HG02943 (cell line): ENCODE data around the gene CORO6.

Experiments used
- ATAC-seq: cut with Tn5 transposase; IDR thresholded peaks from one replicate; pipeline ENCODE4 v1.9.1; 2021; ENCODE audit warnings: mild to moderate bottlenecking, low read depth, moderate library complexity; ENCODE audit not compliant: unreplicated experiment

Gene CORO6

DNA sequence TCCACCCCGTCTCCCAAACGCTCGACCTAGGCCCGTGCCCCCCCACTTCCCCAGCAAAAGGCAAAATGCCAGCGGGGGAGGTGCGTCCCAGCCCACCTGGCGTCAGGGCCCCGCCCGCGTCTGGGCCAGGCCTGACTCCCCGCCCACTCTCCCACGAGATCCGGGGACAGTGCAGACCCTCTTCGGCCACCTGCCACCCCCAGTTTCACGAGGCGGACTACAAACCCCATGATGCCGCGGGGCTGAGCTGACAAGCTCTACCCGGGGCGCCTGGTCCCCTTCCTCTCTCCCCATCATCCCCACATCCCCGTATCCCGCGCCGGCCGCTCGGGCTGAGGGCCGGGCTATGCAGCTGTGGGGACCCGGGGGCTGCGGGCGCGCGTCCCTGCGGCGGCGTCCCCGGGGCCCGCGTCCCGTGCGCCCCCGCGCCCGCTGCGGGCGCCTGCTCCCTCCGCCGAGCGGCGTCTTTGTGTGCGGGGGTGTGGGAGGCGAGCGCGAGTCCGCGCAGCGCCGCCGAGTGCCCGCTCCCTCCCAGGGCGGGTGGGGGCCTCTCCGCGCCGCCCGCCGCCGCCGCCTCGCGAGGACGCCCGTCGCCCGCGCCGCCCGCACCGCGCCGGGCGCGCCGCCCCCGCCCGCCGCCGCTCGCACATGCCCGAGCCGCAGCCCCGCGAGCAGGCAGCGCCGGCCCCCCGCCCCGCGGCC, 29.7 kb downstream of the CORO6 start, which contains the start of gene ANKRD13B:
TSS of gene ANKRD13B (plus strand) at position 283 of the 702 bp plus-strand sequence. CDS start 490 bp downstream, outside the sequence.
- no peak for ATAC-seq

GRCh38 chr17:29591737-29592608, 30.7 kb downstream of the CORO6 start:
- ATAC-seq, result no peak

- ATAC-seq, result no peak
Observed at GRCh38 chr17:29591146-29591736, 31.5 kb downstream of the CORO6 start.

DNA sequence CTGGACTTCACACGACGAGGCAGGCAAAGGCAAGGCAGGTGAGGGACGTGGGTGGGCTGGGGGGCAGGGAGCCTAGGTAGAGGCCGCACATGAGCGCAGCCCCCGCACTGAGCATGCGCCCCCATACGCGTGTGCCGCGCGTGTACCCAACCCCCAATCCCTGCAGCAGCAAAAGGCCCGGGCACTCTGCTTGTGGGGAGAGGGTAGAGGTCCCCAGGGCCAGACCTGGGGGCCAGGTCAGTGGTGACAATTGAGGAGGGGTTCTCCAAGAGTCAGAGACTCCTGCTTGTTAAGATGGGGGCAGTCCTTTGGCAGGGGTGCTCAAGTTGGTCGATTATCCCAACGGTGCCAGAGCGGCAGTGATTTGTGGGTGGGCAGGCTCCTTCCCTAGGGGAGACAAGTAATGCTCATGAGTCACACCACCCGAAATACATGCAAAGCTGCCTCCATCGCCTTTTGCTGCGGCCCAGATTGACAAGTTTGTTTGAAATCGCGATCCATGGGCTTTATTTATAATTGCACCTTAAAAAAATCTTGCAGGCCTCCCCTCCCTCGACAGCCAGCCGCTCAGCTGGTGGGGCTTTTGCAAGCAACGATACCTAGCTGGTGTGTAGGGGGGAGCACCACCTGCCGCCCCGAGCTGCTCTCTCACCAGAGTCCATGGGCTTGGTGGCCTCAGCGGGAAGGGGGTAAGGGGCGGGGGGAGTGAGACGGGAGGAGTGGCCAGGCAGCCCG, 32.1 kb downstream of the CORO6 start:
- ATAC-seq, result no peak

- ATAC-seq, result peak; percentile 38
Observed at GRCh38 chr17:29589524-29590410, 32.9 kb downstream of the CORO6 start, which contains the start of gene GIT1. TSS of gene GIT1 (minus strand) at chr17:29589648. CDS start at chr17:29589378, 270 bp downstream.

DNA sequence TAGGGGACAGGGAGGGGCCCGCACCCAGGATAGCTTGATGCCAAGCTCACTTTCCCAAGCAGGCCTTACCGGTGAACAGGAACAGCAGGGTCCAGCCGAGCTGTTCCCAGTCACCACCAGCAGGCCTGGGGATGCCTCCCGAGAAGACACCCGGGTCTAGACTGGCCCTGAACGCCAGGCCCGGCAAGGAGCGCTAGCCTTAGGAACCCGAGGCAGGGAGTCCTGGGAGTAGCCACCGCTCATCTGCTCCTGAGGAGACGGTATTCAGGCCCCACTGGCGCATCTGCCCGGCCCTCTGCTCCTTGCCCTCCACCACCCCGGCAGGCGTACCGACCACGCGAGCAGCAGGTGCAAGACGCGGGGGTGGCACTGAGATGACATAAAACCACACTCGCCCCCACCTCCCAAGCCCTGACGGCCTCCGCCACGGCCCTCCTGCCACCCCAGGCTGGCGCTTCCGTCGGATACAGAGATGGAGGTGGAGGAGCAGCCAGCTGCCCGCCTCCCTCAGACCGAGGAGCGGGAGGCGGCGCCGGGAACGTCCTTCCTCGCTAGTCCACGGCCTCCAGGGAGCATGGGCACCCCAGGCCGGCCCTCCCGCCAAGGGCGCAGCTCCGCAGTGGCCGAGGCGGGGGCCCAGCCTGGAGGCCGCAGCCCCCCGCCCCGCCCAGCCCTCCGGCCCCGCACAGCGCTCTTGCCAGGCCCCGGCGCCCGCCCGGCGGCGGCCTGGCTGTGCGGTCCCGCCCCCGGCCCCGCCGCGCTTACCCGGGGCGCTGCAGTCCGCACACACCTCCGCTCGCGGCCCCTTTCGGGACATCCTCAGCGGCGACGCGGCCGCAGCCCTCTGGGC, 33.9 kb downstream of the CORO6 start:
- peak; percentile 20 for ATAC-seq

DNA sequence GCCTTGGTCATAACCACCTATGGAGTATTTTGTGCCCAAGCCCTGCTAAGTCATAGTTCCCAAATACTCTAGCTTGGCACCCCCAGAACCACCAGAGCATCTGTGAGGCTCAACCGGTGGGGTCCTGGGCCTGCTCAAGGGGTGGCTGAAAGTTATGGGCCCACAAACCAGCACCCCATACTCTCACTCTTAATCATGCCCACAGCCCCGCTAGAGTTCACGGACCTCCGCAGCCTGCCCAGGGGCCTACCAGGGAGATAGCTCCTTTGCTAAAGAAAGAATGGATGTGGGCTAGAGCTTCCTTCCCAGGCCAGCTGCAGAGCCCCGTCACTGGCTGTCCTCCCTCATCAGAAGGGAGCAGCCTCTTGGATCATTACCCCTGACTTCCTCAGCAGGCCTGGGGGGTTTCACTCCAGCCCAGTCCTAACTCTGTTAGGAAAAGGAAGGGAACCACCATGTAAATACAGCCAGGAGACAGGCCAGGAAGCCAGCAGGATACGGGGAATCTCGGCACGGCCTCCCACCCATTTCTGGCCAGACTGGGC, 34.6 kb downstream of the CORO6 start:
- no peak for ATAC-seq

DNA sequence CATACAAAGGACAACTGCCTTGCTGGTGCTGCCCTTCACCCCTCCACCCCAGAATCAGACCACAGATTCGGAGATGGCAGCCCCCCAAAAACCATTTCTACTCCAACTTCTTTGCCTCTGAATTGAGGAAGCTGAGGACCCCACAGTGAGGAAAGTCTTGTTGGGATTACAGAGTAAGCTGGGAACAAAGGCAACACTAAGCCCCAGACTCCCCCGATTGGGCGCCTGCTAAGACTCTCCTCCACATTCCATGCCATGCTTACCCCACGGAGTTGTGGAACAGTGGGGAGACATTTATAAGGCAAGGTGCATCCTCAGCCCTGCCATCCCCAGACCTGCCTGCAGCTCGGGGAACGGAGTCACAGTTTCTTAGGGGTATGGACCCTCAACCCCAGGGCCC, 35.1 kb downstream of the CORO6 start:
- no peak for ATAC-seq

DNA sequence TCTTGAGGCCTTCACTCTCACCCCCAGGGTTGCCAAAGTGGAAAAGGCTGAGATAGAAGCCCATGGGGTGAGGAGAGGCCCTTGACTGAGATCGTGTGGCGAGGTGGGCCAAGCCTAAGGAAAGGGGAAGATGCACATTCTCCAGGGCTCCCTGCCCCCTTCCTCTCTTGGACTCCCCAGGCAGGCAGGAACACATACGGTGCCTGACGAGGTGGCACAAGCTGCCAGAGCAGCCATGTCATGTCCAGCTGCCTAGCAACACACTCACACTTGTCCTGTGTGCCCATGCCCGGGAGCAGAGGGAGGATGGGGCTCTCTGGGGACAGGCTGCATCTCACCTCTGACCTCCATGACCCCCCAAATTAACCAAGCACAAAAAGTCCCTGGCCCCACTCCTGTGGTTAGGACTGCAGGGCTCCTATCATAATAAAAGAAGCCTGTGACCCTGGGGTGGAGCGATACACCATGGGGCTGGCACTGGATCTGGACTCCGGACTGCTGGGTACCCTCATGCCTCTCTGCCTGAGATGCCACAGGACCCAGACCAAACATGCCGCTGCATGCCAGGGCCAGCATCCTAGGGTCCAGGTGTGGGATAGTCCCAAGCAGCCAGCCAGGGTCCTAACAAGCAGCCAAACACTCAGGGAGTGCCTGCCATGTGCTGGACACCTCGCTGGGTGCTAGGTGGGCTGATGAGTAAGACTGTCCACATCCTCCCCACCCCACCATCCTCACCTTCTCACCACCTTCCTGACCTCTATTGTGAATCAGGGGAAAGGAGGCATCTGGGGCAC, 35.8 kb downstream of the CORO6 start:
- ATAC-seq, result no peak

DNA sequence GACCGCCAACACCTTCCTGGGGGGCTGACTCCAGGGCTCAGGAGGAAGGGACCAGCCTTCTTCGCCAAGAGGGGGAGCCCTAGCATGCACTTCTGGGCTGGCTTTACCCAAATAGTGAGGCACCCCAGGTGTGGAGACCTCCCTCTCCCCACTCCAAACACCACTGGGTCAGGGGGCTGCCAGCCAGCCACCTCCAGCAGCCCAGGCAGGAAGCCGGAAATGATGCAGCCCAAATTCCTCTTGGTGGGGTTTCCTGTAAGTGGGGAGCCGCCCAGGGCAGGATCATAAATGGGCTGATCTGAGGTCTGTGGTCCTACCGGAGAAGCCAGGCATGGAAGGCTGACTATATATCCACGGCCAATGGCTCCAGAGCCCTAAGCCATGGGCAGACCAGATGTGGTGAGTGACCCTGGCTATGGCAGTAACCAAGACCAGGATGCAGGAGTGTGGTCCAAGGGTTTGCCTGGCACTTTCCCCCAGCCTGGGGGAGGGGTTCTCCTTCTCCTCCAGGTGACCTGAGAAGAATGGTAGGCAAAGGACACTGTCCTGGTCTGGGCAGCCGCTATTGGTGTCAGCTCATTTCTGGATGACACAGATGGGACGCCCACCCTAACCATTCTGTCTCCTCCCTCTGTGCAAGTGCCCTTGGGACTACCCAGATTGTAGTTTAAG, 37.5 kb downstream of the CORO6 start:
- ATAC-seq, result no peak

DNA sequence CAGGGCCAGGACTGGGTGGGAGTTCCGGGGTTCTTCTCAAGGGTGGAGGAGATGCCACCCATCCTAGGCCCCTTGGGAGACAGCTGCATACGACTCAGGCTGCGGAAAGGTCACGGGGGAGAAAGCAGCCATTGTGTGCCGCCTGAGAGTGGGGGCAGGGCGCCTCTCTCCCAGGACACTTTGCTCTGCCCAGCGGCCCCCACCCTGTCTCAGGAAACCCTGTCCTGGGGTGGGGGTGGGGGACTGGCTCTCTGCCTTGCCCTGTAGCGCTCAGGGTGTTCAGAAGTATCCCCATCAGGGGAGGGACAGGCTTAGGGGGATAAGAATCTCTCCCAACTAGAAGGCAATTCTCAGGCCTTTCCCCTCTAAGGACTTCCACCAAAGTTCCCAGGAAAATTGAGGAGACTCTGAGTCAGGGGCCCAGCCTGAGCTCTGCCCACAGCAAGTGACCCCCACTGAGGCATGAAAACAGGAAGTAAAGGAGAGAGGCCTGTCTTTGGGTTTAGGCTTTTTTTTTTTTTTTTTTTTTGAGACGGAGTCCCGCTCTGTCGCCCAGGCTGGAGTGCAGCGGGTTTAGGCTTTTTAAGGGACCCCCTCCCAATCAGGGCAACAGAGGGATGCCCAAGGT, 38.1 kb downstream of the CORO6 start:
- ATAC-seq, result no peak

DNA sequence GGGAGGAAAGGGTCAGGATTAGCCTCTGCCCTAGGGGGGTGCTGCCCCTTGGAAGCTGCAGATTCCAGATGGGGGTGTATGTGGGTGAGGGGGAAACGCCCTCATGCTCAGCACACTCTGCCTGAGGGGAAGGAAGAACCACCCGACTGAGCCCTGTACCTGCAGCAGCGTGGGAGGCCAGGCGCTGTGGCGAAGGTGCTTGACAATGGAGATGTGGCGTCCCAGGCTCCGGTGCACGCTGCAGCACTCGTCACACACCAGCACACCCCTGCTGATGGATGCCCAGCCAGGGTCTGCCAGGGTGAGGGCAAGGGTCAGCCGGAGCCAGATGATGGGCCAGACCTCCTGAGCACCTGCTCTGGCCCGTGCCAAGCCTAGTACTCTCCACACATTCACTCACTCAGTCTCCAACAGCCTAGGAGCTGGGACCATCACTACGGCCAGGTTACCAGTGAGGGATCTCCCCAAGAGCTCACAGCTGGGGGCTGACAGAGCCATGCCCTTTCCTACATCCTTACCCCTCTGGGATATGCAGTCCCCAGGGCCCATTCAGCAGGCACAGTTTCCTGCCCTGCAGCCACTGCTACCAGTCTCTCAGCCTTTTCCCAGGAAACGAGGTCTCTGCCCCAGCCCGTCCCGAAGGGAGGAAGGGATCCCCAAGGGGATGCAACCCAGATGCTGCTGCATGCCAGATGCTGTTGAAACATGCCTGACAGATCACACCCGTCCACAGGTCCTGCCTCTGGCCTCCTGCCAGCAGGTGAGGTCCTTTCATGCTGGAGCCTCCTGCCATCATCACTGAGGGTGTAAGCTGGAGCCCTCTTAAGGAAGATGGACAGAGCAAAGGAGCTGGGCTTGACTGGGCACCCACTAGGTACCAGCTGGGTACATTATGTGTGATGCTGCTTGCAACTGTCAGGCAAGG, 39.1 kb downstream of the CORO6 start:
- ATAC-seq, result no peak

DNA sequence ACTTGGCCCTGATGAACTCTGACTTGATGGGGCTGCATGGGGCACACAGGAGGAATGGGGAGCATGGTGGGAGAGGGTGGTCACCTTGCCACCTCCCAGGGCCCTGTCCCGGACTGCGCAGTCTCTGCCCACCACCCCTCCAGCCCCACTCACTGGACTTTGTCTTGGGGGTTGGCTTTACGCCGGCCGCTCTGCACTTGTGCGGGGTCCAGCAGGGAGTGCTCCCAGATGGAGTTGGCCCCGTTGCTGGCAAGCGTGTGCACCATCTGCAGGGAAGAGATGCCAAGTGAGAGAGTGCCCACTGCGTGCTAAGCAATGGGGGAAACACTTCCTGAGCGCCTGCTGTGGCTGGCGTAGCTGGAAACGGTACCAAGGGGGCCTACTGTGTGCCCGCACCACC, 39.9 kb downstream of the CORO6 start:
- ATAC-seq, result no peak

GRCh38 chr17:29582254-29582765, 40.4 kb downstream of the CORO6 start:
- ATAC-seq, result no peak

DNA sequence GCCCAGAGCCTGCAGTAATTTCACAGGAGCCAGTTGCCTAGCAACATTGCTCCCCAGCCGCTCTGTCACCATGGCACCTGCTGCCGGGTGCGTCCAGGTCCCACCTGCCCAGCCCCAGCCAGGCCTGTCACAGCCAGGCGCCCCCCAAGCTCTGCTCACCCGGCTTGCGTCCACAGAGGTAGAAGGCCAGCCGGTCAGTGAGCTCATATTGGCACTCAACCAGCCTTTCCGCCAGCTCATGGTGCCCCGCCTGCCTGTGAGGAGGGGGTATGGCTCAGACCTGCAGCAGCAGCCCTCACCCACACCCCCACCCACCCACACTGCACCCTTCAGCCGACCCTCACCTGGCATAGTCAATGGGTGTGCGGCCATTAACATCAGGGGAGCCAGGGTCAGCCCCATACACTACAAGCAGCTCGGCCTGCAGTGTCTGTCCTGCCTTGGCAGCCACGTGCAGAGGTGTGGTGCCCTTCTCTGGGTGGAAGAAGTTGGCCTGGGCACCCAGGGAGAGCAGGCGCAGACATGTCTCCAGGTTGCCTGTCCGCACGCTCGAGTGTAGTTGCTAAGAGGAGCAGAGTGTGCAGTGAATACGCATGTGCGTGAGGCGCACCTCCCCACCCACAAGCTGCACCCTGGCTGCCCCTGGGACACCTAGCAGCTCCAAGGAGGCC, 41.0 kb downstream of the CORO6 start:
- ATAC-seq, result no peak
